Activated T-cell treated with anti-CD3 and anti-CD28 coated beads, Interleukin-2, amount 50 U/mL, for 24 hours (primary cell): ENCODE measurements around the gene B3GALT6.

Source experiments
- DNase-seq: peaks from one replicate; pipeline ENCODE4 v3.0.0-alpha.2; 2020
- H3K27ac Mint-ChIP-seq: 2 replicates; pipeline ENCODE4 v1.8.0; 2020; ENCODE audit warnings: mild to moderate bottlenecking, mixed read lengths
- H3K27me3 Mint-ChIP-seq: 2 replicates; pipeline ENCODE4 v1.8.0; 2020; ENCODE audit warnings: mixed read lengths
- H3K36me3 Mint-ChIP-seq: 2 replicates; pipeline ENCODE4 v1.8.0; 2020; ENCODE audit warnings: low read depth, mixed read lengths
- H3K4me1 Mint-ChIP-seq: 2 replicates; pipeline ENCODE4 v1.8.0; 2020; ENCODE audit warnings: low read depth, mixed read lengths
- H3K4me3 Mint-ChIP-seq: 2 replicates; pipeline ENCODE4 v1.8.0; 2020; ENCODE audit warnings: mild to moderate bottlenecking, moderate library complexity, mixed read lengths
- H3K9me3 Mint-ChIP-seq: 2 replicates; pipeline ENCODE4 v1.8.0; 2020; ENCODE audit warnings: mixed read lengths

Gene B3GALT6

GRCh38 chr1:1229770-1230169 lies 2.3 kb upstream of the B3GALT6 start:
- Mint-ChIP-seq H3K27me3 (no peaks in the 10 kb centered on the region), H3K9me3 (no peaks in the 10 kb centered on the region), H3K27ac (peak overlapping the region; percentile 94), H3K4me1 (peaks cover 45% of the 10 kb centered on the region), H3K36me3 (peaks cover 74% of the 10 kb centered on the region), H3K4me3 (peak overlapping the region; percentile 94)
- DNase-seq: no peak

- H3K9me3 Mint-ChIP-seq: no peaks in the 10 kb centered on the region
- no peaks in the 10 kb centered on the region for H3K27me3 Mint-ChIP-seq
- peak overlapping the region; percentile 94 for H3K4me3 Mint-ChIP-seq
- peaks cover 70% of the 10 kb centered on the region for H3K36me3 Mint-ChIP-seq
- no peak for DNase-seq
- peaks cover 40% of the 10 kb centered on the region for H3K4me1 Mint-ChIP-seq
- peak overlapping the region; percentile 94 for H3K27ac Mint-ChIP-seq
These were observed 1.2 kb upstream of the B3GALT6 start for GRCh38 chr1:1230656-1231399.

GRCh38 chr1:1231400-1232207 lies 433 bp upstream of the B3GALT6 start, which contains the start of gene SDF4:
Gene SDF4, minus strand, starts transcription at chr1:1232001. Its CDS starts 3,229 bp downstream, at chr1:1228772.
- DNase-seq: peak; percentile 95
- Mint-ChIP-seq H3K36me3 (peaks cover 62% of the 10 kb centered on the region), H3K27ac (peak within 1 kb of the TSS; percentile 94), H3K4me1 (peaks cover 39% of the 10 kb centered on the region), H3K4me3 (peak within 1 kb of the TSS; percentile 94), H3K27me3 (no peaks in the 10 kb centered on the region), H3K9me3 (no peaks in the 10 kb centered on the region)

- Mint-ChIP-seq H3K4me1 (peaks cover 39% of the 10 kb centered on the region), H3K27ac (peak overlapping the region; percentile 91), H3K27me3 (no peaks in the 10 kb centered on the region), H3K9me3 (no peaks in the 10 kb centered on the region), H3K4me3 (peak overlapping the region; percentile 74), H3K36me3 (peaks cover 53% of the 10 kb centered on the region)
- DNase-seq: no peak
These were observed 944 bp downstream of the B3GALT6 start for GRCh38 chr1:1232796-1233566.

GRCh38 chr1:1233567-1233892 lies 1.5 kb downstream of the B3GALT6 start:
- H3K4me1 Mint-ChIP-seq: peaks cover 37% of the 10 kb centered on the region
- H3K4me3 Mint-ChIP-seq: peak overlapping the region; percentile 73
- H3K36me3 Mint-ChIP-seq: peaks cover 48% of the 10 kb centered on the region
- H3K27me3 Mint-ChIP-seq: no peaks in the 10 kb centered on the region
- no peaks in the 10 kb centered on the region for H3K9me3 Mint-ChIP-seq
- no peak for DNase-seq
- H3K27ac Mint-ChIP-seq: peak overlapping the region; percentile 91

GRCh38 chr1:1234180-1234808 lies 2.3 kb downstream of the B3GALT6 start:
- peaks cover 41% of the 10 kb centered on the region for H3K36me3 Mint-ChIP-seq
- H3K27me3 Mint-ChIP-seq: no peaks in the 10 kb centered on the region
- H3K9me3 Mint-ChIP-seq: no peaks in the 10 kb centered on the region
- DNase-seq: no peak
- H3K4me3 Mint-ChIP-seq: peak overlapping the region; percentile 73
- H3K4me1 Mint-ChIP-seq: peaks cover 33% of the 10 kb centered on the region
- peak overlapping the region; percentile 91 for H3K27ac Mint-ChIP-seq

- no peak for DNase-seq
- Mint-ChIP-seq H3K27ac (peak overlapping the region; percentile 47), H3K27me3 (no peaks in the 10 kb centered on the region), H3K4me3 (no peak overlapping the region), H3K4me1 (peaks cover 25% of the 10 kb centered on the region), H3K36me3 (peaks cover 32% of the 10 kb centered on the region), H3K9me3 (no peaks in the 10 kb centered on the region)
These were observed 3.1 kb downstream of the B3GALT6 start for GRCh38 chr1:1235016-1235744.

- H3K4me3 Mint-ChIP-seq: no peak overlapping the region
- H3K36me3 Mint-ChIP-seq: peaks cover 22% of the 10 kb centered on the region
- H3K27me3 Mint-ChIP-seq: no peaks in the 10 kb centered on the region
- H3K9me3 Mint-ChIP-seq: no peaks in the 10 kb centered on the region
- no peak overlapping the region for H3K27ac Mint-ChIP-seq
- no peak for DNase-seq
- peaks cover 16% of the 10 kb centered on the region for H3K4me1 Mint-ChIP-seq
These were observed 4.2 kb downstream of the B3GALT6 start for GRCh38 chr1:1236176-1236763.

- H3K4me3 Mint-ChIP-seq: no peak overlapping the region
- H3K9me3 Mint-ChIP-seq: no peaks in the 10 kb centered on the region
- peaks cover 16% of the 10 kb centered on the region for H3K4me1 Mint-ChIP-seq
- DNase-seq: no peak
- H3K27me3 Mint-ChIP-seq: no peaks in the 10 kb centered on the region
- peaks cover 20% of the 10 kb centered on the region for H3K36me3 Mint-ChIP-seq
- H3K27ac Mint-ChIP-seq: no peak overlapping the region
These were observed 5.2 kb downstream of the B3GALT6 start for GRCh38 chr1:1236945-1237873.

GRCh38 chr1:1237874-1238701 lies 6.1 kb downstream of the B3GALT6 start:
- H3K4me1 Mint-ChIP-seq: peaks cover 16% of the 10 kb centered on the region
- no peak for DNase-seq
- no peak overlapping the region for H3K4me3 Mint-ChIP-seq
- H3K27ac Mint-ChIP-seq: no peak overlapping the region
- H3K9me3 Mint-ChIP-seq: no peaks in the 10 kb centered on the region
- peaks cover 20% of the 10 kb centered on the region for H3K36me3 Mint-ChIP-seq
- no peaks in the 10 kb centered on the region for H3K27me3 Mint-ChIP-seq

- Mint-ChIP-seq H3K36me3 (peaks cover 16% of the 10 kb centered on the region), H3K4me3 (no peak overlapping the region), H3K27ac (no peak overlapping the region), H3K9me3 (no peaks in the 10 kb centered on the region), H3K27me3 (no peaks in the 10 kb centered on the region), H3K4me1 (peaks cover 12% of the 10 kb centered on the region)
- no peak for DNase-seq
These were observed 6.7 kb downstream of the B3GALT6 start for GRCh38 chr1:1238702-1239178.

- peaks cover 7% of the 10 kb centered on the region for H3K4me1 Mint-ChIP-seq
- no peak overlapping the region for H3K27ac Mint-ChIP-seq
- H3K27me3 Mint-ChIP-seq: no peaks in the 10 kb centered on the region
- DNase-seq: no peak
- peaks cover 11% of the 10 kb centered on the region for H3K36me3 Mint-ChIP-seq
- H3K4me3 Mint-ChIP-seq: no peak overlapping the region
- no peaks in the 10 kb centered on the region for H3K9me3 Mint-ChIP-seq
These were observed 7.2 kb downstream of the B3GALT6 start for GRCh38 chr1:1239227-1239613.
